ENCODE results near the gene GZMH.

GZMH gene

DNA sequence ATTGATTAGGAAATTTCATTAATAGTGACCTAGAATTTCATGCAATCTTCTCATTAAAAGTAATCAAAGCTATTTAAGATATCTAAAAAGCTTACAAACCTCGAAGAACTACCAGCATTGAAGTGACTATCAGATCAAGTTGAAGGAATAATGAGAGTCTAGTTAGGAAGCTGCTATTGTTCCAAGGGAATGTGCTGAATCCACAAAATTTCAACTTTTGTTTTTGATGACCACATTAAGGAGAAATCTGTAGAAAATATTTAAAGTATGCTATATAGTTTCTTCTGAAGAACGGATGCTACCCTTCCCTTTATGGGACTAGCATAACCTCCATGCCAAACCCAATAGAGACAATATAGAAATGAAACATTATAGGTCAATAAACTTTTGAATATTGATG, 30.9 kb downstream of the GZMH start:
- H3K9me3 ChIP-seq: no peaks in the 10 kb centered on the region
- H3K36me3 ChIP-seq: no peaks in the 10 kb centered on the region
- no peaks in the 10 kb centered on the region for H3K27me3 ChIP-seq
- no peak overlapping the region for H3K27ac ChIP-seq
- no peak for TF ChIP-seq CTCF (IDR thresholded peaks at IDR 0.05)
- peaks cover 43 to 64% of the 10 kb centered on the region in 2 experiments for H3K4me1 ChIP-seq (ENCODE audit: control insufficient read depth in 1 of 2, insufficient read depth in 1 of 2, low read depth in 1 of 2, low read length in 1 of 2)
- H3K4me3 ChIP-seq (ENCODE audit: low read depth in 1 of 2, low read length in 1 of 2): no peak overlapping the region

- Histone ChIP-seq H3K4me3 (ENCODE audit: low read depth in 1 of 2, low read length in 1 of 2) (no peak overlapping the region), H3K27ac (no peak overlapping the region), H3K27me3 (no peaks in the 10 kb centered on the region), H3K36me3 (no peaks in the 10 kb centered on the region), H3K4me1 (ENCODE audit: control insufficient read depth in 1 of 2, insufficient read depth in 1 of 2, low read depth in 1 of 2, low read length in 1 of 2) (peaks cover 40 to 61% of the 10 kb centered on the region in 2 experiments), H3K9me3 (no peaks in the 10 kb centered on the region)
- no peak for TF ChIP-seq CTCF (IDR thresholded peaks at IDR 0.05)
Observed at GRCh38 chr14:24576771-24577170, 32.7 kb downstream of the GZMH start.

DNA sequence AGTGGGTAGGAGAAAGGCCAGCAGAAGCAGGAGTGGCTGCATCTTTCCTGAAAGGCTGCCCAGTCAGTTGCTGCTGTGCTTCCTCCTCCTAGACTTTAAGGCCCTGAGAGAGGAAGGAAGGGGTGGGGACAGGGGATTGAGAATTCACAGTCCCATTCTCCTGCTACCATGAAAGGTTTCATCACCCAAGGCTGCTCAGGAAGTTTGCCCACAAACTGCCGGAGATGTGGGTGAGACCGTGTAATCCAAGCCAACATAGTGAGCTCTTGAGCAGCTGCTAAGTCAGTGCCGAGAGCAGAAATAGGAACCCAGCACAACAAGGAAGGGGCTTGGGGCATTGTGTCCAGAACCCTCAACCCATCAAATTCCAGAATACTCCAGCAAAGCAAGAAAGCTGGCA, 33.3 kb downstream of the GZMH start, which contains the start of gene CTSG:
Gene CTSG, minus strand, starts transcription at position 69 of the 400 bp plus-strand sequence. Its CDS starts 27 bp downstream, at position 42.
- no peak within 1 kb of the TSS for H3K4me3 ChIP-seq (ENCODE audit: low read depth in 1 of 2, low read length in 1 of 2)
- no peak for TF ChIP-seq CTCF (IDR thresholded peaks at IDR 0.05)
- no peaks in the 10 kb centered on the region for H3K27me3 ChIP-seq
- H3K9me3 ChIP-seq: no peaks in the 10 kb centered on the region
- no peaks in the 10 kb centered on the region for H3K36me3 ChIP-seq
- peaks cover 40 to 57% of the 10 kb centered on the region in 2 experiments for H3K4me1 ChIP-seq (ENCODE audit: control insufficient read depth in 1 of 2, insufficient read depth in 1 of 2, low read depth in 1 of 2, low read length in 1 of 2)
- peak within 1 kb of the TSS; percentile 4 for H3K27ac ChIP-seq

DNA sequence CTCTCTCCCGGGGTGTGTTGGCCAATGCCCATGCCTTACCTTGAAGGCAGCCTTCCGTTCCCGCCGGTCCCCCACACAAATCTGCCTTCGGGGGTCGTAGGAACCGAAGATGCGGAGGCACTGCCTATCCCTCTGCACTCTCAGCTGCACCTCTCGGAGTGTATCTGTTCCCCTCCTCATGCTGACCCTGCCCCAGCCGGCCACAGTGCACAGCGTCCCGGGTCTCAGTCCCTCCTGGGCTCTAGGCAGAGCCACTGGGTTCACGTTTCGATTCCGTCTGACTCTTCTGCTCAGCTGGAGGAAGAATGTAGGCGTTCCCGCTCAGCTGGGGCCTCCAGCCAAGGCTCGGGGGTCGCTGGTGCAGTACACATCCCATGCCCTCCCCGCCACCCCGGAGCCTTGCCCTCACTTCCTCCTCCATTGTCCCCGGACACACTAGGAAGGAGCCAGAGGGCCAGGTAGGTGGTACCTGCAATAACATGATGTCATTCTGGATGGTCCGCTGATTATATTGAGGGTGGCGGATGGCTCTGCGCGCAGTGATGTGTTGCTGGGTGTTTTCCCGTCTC, 35.2 kb downstream of the GZMH start:
- H3K4me1 ChIP-seq (ENCODE audit: control insufficient read depth in 1 of 2, insufficient read depth in 1 of 2, low read depth in 1 of 2, low read length in 1 of 2): peaks cover 40 to 50% of the 10 kb centered on the region in 2 experiments
- no peak for TF ChIP-seq CTCF (IDR thresholded peaks at IDR 0.05)
- H3K36me3 ChIP-seq: no peaks in the 10 kb centered on the region
- H3K4me3 ChIP-seq (ENCODE audit: low read depth in 1 of 2, low read length in 1 of 2): no peak overlapping the region
- H3K27ac ChIP-seq: no peak overlapping the region
- no peaks in the 10 kb centered on the region for H3K27me3 ChIP-seq
- H3K9me3 ChIP-seq: no peaks in the 10 kb centered on the region

DNA sequence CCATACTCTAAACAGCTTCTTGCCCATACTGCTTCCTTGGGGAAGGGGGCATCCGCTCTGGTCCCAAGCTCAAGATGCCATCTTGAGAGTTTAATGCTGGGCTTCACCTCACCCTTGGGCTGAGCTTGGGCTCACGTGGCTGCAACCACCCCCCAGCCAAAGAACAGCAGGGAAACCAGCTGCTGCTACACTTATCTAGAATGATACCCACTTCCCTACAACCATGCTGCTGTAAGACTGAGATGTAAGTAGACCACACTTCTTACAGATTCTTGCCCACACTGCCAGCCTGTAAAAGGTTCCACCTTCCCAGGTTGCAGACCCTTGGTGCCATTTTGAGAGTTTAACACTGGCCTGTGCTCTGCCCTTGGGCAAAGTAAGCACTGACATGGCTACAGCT, 43.2 kb downstream of the GZMH start:
- no peaks in the 10 kb centered on the region for H3K27me3 ChIP-seq
- TF ChIP-seq CTCF (IDR thresholded peaks at IDR 0.05): no peak
- no peaks in the 10 kb centered on the region for H3K9me3 ChIP-seq
- H3K4me3 ChIP-seq (ENCODE audit: low read depth in 1 of 2, low read length in 1 of 2): no peak overlapping the region
- no peaks in the 10 kb centered on the region for H3K4me1 ChIP-seq (ENCODE audit: control insufficient read depth in 1 of 2, insufficient read depth in 1 of 2, low read depth in 1 of 2, low read length in 1 of 2)
- H3K36me3 ChIP-seq: no peaks in the 10 kb centered on the region
- H3K27ac ChIP-seq: no peak overlapping the region
